HCT116 (cell line): ENCODE data around the gene TTC19.

ENCODE experiments used
- CEBPB ChIP-seq: IDR thresholded peaks from 2 replicates; pipeline ENCODE4 v1.6.1; 2012; ENCODE audit warnings: low read depth
- POLR2A ChIP-seq: IDR thresholded peaks from 2 replicates; pipeline ENCODE4 v1.7.0; 2011; ENCODE audit warnings: borderline replicate concordance; ENCODE audit not compliant: insufficient read depth, insufficient read length; ENCODE audit errors: extremely low read depth
- SRF ChIP-seq: IDR thresholded peaks from 2 replicates; pipeline ENCODE4 v1.6.1; 2012; ENCODE audit warnings: low read depth
- TF ChIP-seq, protein P1 (sequence below), 3 experiments: fragments of 200-600 bp in 1 of 3; sonication (generic) in 1 of 3; IDR thresholded peaks in 2 of 3; conservative IDR thresholded peaks in 1 of 3; 2 replicates each; pipeline ENCODE4 v1.5.1; 2012 to 2017; ENCODE audit warnings: low read depth in 2 of 3, low read length in 2 of 3, antibody characterized with exemption in 1 of 3, borderline replicate concordance in 1 of 3, control low read depth in 1 of 3, mild to moderate bottlenecking in 1 of 3, mixed read lengths in 1 of 3, mixed run types in 1 of 3, moderate library complexity in 1 of 3; ENCODE audit not compliant: insufficient read depth in 1 of 3

DNA sequence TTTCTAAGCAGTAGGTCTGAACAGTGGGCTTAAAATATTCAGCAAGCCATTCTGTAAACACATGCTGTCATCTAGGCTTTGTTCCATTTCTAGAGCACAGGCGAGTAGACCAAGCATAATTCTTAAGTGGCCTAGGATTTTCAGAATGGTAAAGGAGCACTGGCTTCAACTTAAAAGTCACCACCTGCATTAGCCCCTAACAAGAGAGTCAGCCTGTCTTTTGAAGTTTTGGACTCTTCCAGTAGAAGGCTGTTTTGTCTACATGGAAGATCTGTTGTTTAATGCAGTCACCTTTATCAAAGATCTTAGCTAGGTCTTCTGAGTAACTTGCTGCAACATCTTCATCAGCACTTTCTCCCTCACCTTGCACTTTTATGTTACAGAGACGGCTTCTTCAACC lies 36.6 kb downstream of the TTC19 start:
- TF ChIP-seq CEBPB (no peak), POLR2A (no peak), SRF (no peak)
- TF ChIP-seq, protein P1, sequence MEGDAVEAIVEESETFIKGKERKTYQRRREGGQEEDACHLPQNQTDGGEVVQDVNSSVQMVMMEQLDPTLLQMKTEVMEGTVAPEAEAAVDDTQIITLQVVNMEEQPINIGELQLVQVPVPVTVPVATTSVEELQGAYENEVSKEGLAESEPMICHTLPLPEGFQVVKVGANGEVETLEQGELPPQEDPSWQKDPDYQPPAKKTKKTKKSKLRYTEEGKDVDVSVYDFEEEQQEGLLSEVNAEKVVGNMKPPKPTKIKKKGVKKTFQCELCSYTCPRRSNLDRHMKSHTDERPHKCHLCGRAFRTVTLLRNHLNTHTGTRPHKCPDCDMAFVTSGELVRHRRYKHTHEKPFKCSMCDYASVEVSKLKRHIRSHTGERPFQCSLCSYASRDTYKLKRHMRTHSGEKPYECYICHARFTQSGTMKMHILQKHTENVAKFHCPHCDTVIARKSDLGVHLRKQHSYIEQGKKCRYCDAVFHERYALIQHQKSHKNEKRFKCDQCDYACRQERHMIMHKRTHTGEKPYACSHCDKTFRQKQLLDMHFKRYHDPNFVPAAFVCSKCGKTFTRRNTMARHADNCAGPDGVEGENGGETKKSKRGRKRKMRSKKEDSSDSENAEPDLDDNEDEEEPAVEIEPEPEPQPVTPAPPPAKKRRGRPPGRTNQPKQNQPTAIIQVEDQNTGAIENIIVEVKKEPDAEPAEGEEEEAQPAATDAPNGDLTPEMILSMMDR (IDR thresholded peaks at IDR 0.05 in 2 of 3, conservative IDR thresholded peaks at IDR 0.05 in 1 of 3; ENCODE audit: borderline replicate concordance in 1 of 3, insufficient read depth in 1 of 3, low read depth in 2 of 3, low read length in 2 of 3) = no peak
